Stimulated activated CD8-positive, alpha-beta memory T cell treated with anti-CD3 and anti-CD28 coated beads, Interleukin-7, amount 100 ng/mL, for 48 hours (primary cell): ENCODE results near the gene ZCWPW1.

ENCODE experiments used
- DNase-seq, 2 donors: peaks; one replicate each; pipeline ENCODE4 v3.0.0-alpha.2; 2020; ENCODE audit warnings: low read depth in 1 of 2; ENCODE audit errors: extremely low read depth in 1 of 2

Gene ZCWPW1

DNA sequence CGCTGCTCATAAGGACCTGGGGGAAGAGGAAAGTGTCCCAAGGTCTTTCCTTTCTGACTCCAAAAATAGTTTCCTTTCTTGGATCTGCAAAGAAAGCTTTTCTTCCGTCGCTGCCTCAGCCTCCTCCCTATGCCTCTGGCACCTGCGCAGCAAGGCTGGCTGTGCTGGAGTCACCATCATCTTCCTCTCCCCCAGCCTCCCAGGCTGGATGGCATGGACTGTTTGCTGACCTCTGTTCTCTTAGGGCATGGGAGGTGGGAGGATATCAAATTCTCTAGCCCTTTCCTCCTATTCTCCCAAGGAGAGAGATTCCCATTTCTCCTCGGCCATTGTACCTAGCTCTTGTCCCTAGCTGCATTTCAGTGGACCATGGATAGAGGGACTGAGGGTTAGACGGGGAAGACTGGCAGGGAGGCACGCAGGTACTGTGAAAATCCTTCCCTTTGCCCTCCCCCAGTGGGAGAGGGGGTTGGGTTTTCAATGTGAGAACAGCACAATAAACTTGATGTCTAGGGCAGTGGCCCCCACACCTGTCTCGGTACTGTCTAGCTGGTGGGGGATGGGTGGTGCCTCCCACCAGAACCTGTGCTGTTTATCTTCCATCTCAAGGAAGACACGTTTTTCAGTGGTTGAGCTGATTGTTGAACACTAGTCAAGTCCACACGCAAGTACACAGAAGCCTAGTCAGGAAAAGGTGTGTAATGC lies 5.2 kb upstream of the ZCWPW1 start:
- no peak for DNase-seq

DNA sequence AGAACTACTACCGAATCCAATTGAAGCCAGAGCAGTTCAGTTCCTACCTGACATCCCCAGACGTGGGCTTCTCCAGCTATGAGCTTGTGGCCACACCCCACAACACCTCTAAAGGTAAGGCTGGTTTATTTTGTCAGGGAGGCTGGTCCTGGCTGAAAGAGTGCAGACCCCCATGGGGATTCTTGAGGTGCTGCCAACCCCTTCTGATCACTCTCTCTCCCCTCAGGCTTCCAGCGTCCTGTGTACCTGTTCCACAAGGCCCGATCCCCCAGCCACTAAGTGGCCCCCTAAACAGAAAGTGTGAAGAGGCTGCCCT lies 4.7 kb upstream of the ZCWPW1 start:
- DNase-seq, result no peak

DNA sequence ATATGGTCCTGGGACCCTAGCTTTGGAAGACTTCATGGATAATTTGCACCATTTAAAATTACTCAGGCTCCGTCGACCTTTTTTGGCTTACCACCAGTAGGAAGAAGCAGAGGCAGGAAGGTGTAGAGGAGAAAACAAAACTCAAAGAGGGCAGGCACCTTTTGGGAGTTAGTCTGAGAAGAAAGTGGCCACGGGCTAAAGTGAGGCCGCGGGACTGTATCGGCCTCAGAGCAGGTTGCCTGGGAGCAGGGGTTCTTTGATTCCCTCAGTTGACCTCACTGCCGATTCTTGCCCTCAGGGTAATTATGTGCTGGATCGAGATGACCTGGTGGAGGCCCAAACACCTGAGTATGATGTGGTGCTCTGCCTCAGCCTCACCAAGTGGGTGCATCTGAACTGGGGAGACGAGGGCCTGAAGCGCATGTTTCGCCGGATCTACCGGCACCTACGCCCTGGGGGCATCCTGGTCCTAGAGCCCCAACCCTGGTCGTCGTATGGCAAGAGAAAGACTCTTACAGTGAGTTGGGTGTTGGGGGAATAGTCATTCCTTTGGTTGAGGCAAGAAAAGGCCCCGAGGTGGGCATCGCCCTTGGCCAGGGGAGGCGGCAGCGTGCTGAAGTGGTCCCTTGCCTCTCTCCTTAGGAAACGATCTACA lies 4.2 kb upstream of the ZCWPW1 start:
- DNase-seq, result no peak

DNA sequence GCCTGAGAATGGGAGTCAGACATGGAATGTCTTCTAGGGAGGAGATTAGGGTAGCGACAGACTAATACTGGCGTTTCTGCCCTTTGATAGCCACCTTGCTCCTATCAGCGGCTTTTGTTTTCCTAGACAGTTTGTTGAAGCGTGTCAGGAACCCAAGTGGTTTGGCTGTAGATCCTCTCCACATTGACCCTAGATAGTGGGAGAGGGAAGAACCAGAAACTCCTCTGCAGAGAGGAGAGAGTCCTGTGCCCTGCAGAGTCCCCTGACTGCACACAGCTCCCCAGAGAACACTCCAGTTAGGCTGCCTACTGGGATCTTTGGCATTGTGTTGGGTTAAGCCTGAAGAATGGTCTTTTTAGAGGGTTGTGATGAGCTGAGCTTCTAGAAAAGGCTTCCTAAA lies 3.5 kb upstream of the ZCWPW1 start:
- no peak for DNase-seq

DNA sequence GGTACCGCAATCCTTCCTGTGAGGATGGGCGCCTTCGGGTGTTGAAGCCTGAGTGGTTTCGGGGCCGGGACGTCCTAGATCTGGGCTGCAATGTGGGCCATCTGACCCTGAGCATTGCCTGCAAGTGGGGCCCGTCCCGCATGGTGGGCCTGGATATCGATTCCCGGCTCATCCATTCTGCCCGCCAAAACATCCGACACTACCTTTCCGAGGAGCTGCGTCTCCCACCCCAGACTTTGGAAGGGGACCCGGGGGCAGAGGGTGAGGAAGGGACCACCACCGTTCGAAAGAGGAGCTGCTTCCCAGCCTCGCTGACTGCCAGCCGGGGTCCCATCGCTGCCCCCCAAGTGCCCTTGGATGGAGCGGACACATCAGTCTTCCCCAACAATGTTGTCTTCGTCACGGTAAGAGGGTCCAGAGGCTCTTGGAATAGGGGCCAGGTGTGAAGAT lies 2.8 kb upstream of the ZCWPW1 start:
- DNase-seq, result no peak

DNA sequence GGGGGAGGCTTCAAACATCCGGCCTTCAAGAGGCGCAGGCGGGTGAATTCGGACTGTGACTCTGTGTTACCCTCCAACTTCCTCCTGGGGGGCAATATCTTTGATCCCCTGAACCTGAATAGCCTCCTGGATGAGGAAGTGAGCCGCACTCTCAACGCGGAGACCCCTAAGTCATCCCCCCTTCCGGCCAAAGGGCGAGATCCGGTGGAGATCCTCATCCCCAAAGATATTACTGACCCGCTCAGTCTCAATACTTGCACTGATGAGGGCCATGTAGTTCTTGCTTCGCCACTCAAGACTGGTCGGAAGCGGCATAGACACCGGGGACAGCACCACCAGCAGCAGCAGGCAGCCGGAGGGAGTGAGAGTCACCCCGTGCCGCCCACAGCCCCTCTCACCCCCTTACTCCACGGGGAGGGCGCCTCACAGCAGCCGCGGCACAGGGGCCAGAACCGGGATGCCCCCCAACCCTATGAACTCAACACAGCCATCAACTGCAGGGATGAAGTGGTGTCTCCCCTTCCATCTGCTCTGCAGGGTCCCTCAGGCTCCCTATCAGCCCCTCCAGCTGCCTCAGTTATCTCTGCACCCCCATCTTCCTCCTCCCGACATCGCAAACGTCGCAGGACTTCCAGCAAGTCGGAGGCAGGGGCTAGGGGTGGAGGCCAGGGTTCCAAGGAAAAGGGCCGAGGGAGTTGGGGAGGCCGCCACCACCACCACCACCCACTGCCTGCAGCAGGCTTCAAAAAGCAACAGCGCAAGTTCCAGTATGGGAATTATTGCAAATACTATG lies 2.2 kb upstream of the ZCWPW1 start:
- DNase-seq, result peak in 1 of 2 donors; percentile 21

DNA sequence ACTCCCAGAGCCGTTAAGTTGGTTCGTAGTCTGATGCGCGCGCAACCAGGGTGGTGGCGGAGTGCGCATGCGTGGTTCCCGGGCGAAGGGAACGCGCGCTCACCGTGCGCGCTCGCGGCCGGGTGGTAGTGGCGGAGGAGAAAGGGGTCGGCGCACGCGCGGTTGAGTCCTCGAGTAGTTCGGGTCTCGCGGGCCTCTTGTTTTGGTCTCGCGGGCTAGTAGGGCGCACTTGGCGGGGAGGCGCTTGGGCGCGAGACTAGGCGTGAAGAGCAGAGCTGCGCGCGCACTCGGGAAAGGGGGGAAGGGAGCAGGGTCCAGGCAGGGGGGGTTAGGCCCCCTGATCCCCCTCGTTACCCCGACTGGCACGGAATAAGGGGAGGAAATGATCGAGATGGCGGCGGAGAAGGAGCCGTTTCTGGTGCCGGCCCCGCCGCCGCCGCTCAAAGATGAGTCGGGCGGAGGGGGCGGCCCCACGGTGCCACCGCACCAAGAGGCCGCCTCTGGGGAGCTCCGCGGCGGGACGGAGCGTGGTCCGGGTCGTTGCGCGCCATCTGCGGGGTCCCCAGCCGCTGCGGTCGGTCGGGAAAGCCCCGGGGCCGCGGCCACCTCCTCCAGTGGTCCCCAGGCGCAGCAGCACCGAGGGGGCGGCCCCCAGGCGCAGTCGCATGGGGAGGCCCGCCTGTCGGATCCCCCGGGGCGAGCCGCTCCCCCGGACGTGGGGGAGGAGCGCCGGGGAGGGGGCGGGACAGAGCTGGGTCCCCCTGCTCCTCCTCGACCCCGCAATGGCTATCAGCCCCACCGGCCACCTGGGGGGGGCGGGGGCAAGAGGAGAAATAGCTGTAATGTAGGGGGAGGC lies 1.4 kb upstream of the ZCWPW1 start, which contains the start of gene MEPCE:
Gene MEPCE, plus strand, starts transcription at position 195 of the 856 bp plus-strand sequence. Its CDS starts 188 bp downstream, at position 383.
- DNase-seq, result peak; percentile 87 to 91

DNA sequence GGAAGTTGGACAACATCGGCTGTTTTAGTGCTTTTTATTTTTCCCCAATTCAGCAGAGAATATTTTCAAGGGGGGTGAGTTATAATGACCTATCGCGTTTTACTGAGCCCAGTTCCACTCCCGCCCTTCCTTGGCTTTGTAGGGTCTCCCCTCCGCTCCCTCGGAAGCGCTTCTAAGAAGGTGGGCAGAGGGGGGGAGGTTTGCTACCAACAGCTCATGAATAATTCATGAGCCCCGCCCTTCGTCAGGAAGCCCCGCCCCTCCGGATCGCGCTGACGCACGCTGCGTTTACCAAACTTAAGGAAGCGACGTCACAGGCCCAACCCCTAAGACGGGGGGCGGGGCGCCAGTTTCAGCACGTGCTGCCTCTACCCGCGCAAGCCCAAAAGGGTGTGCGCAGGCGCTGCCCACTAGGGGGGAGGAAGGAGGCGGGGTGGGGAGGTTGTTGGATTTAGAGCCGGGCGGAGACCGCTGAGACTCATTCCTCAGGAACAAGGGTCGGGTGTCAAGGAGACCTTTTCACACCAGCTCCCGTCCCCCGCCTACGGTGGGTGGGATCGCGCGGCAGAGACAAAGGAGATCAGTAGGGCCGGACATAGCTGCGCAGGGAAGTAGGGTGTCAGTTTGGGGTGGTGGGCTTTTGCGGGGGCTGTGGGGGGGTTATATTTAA lies 599 bp upstream of the ZCWPW1 start:
- DNase-seq, result peak; percentile 100

DNA sequence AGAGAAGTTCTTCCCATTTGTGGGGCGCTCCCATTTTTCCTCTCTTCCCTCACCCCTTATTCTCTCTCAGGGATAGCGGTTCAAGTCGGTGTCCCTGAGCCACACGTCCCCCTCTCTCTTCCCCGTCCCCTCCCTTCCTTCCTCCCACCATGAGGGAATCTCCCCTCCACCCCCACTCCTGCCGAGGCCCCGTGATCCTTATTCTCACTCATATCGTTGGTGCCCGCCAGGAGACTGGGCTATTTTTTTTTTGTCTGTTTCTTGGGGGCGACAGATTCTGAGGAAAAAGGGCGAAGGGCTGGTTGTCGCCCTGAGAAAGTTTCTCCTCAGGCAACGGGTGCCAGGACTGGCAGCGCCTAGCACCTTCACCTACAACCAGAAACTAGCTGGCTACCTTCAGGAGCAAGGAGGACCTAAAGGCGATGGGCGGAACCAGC lies 723 bp downstream of the ZCWPW1 start:
- no peak for DNase-seq

DNA sequence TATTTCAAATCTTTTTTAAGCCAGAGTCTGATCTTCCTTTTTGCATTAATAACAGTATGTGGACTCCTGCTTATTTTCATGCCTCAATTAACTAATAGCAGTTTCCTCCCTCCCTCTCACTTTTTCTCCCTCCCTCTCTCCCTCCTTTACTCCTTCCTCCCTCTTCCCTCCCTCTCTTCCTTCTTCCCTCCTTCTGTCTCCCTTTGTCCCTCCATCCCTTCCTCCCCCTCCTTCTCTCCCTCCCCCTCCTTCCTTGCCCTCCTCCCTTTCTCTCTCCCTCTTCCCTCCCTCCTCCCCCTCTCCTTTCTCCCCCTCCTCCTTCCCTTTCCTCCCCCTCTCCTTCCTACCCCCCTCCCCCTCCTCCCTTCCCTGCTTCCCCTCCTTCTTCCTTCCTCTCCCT lies 2.0 kb downstream of the ZCWPW1 start:
- no peak for DNase-seq

DNA sequence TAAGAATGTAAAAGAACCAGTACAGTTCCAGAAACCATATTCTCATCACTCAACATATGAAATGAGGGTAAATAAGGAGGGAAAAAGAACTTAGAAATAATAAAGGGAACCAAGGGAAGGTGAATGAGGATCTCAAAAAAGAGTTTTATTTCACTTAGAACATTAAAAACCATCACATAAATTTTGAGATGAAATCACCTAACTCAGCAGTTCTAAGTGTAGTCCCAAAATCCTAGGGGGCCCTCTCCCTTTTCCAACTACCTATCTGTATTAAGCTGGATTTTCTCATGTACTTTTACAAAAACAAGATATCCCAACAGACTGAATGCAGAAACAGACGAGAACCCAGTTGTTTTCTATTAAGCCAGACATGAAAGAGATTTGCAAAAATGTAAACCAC lies 3.2 kb downstream of the ZCWPW1 start:
- no peak for DNase-seq

DNA sequence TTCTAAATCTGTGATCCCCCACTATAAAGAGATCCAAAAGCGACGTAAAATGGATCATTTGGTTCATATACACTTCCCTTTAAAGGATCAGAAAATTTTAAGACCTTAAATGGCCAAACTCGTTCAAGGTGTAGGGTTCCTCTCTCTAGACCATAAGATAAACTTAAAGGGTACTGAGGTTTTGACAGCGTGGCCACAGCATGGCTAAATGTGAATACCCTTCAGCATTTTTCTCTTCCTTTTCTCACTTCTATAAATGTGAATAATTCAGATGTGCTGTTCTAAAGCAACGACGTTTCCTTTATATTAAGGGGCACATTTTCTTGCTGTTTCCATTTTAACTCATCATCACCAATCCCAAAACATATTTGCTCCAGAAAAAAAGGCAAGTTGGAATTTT lies 5.2 kb downstream of the ZCWPW1 start:
- no peak for DNase-seq

DNA sequence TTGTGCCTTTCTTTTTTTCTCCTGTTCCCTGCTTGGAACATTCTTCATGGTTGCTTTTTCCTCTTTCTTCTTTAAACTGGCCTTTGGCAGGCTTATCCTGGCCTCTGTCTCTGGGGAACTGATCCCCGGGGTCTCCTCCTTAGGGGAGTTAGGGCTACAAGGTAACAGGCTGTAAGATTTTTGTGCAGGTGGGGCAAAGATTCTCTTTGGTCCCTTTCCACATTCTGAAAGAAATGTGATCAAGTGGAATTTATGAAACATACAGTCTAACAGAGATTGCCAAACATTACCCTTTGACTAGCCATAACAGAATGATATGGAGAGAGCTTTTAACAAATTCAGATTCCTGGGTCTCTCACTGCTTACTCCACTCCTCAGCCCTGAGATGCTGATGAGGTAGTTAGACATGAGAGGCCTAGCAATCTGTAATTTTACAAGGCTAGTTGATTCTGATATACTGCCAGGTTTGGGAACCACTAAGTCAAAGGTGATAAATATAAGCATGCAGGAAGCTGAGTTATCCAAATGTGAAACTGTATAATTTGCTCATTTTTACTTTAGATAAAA lies 8.8 kb downstream of the ZCWPW1 start:
- DNase-seq, result no peak

DNA sequence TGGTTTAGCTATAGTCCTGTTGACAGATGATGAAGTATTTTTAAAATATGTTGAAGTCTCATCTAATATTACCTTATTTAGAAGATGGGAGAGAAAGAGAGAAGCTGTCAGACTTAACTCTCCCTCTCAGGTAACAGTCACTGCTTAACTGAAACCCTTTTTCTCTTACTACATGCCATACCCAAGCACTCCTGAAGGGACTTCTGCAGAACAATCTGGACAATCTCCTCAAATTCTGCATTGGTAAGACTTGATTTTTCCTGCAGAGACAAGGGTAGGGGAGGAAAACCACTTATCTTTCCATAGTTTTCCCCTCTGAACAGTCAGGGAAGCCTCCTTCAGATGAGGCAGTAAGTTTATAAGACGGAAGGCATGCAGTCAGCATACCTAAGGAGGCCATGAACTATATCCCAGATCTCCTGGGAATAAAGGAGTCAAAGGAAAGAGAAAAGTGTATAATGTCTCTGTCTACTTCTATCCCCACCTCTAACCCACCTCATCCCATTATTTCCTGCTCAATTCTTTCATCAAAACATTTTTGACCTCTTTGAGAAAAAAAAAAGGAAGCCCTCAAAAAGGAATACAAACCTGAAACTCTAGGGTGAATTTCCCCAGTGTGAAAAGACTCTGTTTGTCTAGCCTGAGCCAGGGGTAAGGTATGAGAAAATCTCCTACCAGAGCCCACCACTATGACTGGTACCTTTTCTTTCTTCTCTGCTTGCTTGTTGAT lies 9.4 kb downstream of the ZCWPW1 start:
- DNase-seq, result no peak

DNA sequence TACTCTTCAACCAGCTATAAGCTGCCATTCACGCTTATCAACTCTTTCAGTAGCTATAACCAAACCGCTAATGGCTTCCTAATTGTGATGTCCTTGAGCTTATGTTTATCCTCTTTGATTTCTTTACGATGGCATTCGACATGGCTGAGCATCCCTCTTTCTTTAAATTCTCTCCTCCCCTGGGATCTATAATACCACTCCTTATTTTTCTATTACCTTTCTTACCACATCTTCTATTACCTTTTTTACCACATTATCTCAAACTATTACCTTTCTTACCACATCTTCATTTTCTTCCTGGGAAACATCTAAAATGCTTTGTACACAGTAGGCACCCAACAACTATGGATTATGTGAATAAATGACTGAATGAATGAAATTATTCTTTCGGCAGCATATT lies 13.1 kb downstream of the ZCWPW1 start:
- DNase-seq, result no peak

DNA sequence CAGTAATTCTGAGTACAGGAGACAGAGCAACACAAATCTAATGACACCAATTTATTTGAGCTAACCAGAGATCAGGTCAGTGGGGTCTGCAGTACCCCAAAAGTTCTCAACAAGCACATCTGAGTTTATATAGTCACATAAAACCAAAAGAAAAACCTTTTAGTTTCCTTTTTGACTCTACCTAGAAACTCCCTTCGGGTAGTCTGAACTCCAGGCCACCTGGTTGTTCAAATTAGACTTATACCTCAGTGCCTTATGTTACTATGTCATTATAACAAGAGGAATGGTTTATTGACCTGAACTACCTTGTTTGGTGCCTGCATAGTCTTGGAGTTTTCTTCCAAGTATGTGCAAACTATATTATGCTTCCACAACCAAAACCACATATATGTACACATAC lies 14.6 kb downstream of the ZCWPW1 start:
- no peak for DNase-seq

DNA sequence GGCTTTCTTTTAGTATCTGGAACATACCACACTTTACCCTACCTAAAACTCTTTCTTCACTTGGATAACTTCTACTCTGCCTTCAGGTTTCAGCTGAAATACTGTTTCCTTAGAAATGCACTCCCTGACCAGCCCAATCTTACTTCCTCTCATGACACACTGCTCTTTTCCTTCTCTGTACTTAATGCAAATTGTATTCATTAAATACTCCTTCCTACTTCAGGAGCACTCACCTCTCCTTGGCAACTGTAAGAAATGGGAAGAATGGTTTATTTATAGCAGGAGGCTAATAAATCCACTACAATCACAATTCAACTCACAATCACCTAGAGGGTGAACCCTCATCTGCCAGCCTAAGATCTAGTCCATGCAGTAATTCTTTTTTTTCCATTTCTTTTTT lies 15.2 kb downstream of the ZCWPW1 start:
- no peak for DNase-seq

DNA sequence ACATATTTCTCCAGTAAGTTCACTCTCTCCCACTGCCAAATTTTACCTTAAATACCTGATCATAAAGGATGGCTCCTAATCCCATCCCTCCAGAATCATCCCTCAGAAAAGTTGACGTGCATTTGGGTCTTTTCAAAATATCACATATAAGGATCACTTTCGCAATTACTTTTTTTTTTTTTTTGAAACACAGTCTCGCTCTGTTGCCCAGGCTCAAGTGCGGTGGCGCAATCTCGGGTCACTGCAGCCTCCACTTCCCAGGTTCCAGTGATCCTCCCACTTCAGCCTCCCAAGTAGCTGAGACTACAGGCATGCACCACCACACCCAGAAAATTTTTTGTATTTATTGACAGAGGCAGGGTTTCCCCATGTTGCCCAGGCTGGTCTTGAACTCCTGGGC lies 17.4 kb downstream of the ZCWPW1 start:
- no peak for DNase-seq
